Osteoblast (primary cell): ENCODE results near the gene NMRK2. TPM values are rescaled to one million over a fixed set of nuclear protein-coding genes. Genes with fewer than 3 reads are reported as not detected.

Experiments used
- DNase-seq: peaks from one replicate; pipeline ENCODE4 v3.0.0; 2011; ENCODE audit warnings: low spot score, mixed read lengths; ENCODE audit not compliant: insufficient read length; ENCODE audit errors: missing footprints
- H2AFZ ChIP-seq: 2 replicates; pipeline ENCODE4 v1.6.0; 2011; ENCODE audit warnings: mild to moderate bottlenecking, low read length
- H3K27ac ChIP-seq: 2 replicates; pipeline ENCODE4 v1.5.1; 2011; ENCODE audit warnings: mild to moderate bottlenecking, low read depth, low read length, moderate library complexity
- H3K27me3 ChIP-seq: 2 replicates; pipeline ENCODE4 v1.6.0; 2012; ENCODE audit warnings: mild to moderate bottlenecking, control low read depth, inconsistent platforms, low read length, moderate library complexity; ENCODE audit not compliant: insufficient read depth
- H3K36me3 ChIP-seq: 2 replicates; pipeline ENCODE4 v1.5.1; 2011; ENCODE audit warnings: mild to moderate bottlenecking, low read length, control low read depth, moderate library complexity; ENCODE audit not compliant: insufficient read depth
- H3K4me1 ChIP-seq: 2 replicates; pipeline ENCODE4 v1.5.1; 2011; ENCODE audit warnings: mild to moderate bottlenecking, low read length, control low read depth, moderate library complexity; ENCODE audit not compliant: insufficient read depth
- H3K4me2 ChIP-seq: 2 replicates; pipeline ENCODE4 v1.6.0; 2011; ENCODE audit warnings: mild to moderate bottlenecking, low read length; ENCODE audit not compliant: insufficient read depth
- H3K4me3 ChIP-seq: fragments of 200-600 bp; sonication (generic); 3 replicates; pipeline ENCODE4 v1.5.1; 2012; ENCODE audit warnings: mild to moderate bottlenecking, low read length, inconsistent platforms; ENCODE audit not compliant: insufficient read depth
- H3K79me2 ChIP-seq: 2 replicates; pipeline ENCODE4 v1.6.0; 2012; ENCODE audit warnings: mild to moderate bottlenecking, low read length, control low read depth, inconsistent platforms; ENCODE audit not compliant: insufficient read depth
- H3K9me3 ChIP-seq: 2 replicates; pipeline ENCODE4 v1.5.1; 2011; ENCODE audit warnings: low read depth, low read length, control low read depth
- H4K20me1 ChIP-seq: 2 replicates; pipeline ENCODE4 v1.6.0; 2012; ENCODE audit warnings: mild to moderate bottlenecking, low read length, control low read depth; ENCODE audit not compliant: insufficient read depth
- CTCF ChIP-seq: IDR thresholded peaks from 2 replicates; pipeline ENCODE4 v1.5.1; 2011; ENCODE audit warnings: mild to moderate bottlenecking, low read depth, low read length, moderate library complexity; ENCODE audit errors: extremely low read depth
- total RNA-seq: library from RNA; depleted of rRNA; stranded (reverse); fragments of >200 nt; gene quantifications from 2 replicates; pipeline ENCODE4 v1.2.3, GENCODE V29; 2012

Gene NMRK2
- total RNA-seq, 1 donor = not detected

GRCh38 chr19:3902317-3902973 lies 30.4 kb upstream of the NMRK2 start:
- Histone ChIP-seq H3K4me2 (no peak overlapping the region), H3K36me3 (no peaks in the 10 kb centered on the region), H3K27me3 (peaks cover 2% of the 10 kb centered on the region), H3K9me3 (no peaks in the 10 kb centered on the region), H4K20me1 (no peaks in the 10 kb centered on the region), H2AFZ (no peak overlapping the region), H3K4me1 (no peaks in the 10 kb centered on the region), H3K27ac (no peak overlapping the region), H3K4me3 (no peak overlapping the region), H3K79me2 (no peaks in the 10 kb centered on the region)
- no peak for TF ChIP-seq CTCF
- peak; percentile 35 for DNase-seq

- H2AFZ ChIP-seq = no peak overlapping the region
- TF ChIP-seq CTCF = no peak
- H4K20me1 ChIP-seq = no peaks in the 10 kb centered on the region
- H3K4me2 ChIP-seq = no peak overlapping the region
- H3K9me3 ChIP-seq = no peaks in the 10 kb centered on the region
- H3K4me3 ChIP-seq = no peak overlapping the region
- H3K4me1 ChIP-seq = no peaks in the 10 kb centered on the region
- no peaks in the 10 kb centered on the region for H3K79me2 ChIP-seq
- DNase-seq = no peak
- H3K36me3 ChIP-seq = no peaks in the 10 kb centered on the region
- H3K27ac ChIP-seq = no peak overlapping the region
- H3K27me3 ChIP-seq = peaks cover 2% of the 10 kb centered on the region
These were observed 28.6 kb upstream of the NMRK2 start for GRCh38 chr19:3904233-3904632.

GRCh38 chr19:3907626-3908265 lies 25.1 kb upstream of the NMRK2 start:
- H3K36me3 ChIP-seq = no peaks in the 10 kb centered on the region
- H3K27me3 ChIP-seq = no peaks in the 10 kb centered on the region
- H2AFZ ChIP-seq = no peak overlapping the region
- no peak for TF ChIP-seq CTCF
- no peak overlapping the region for H3K4me3 ChIP-seq
- no peak overlapping the region for H3K4me2 ChIP-seq
- DNase-seq = peak; percentile 31
- no peaks in the 10 kb centered on the region for H3K79me2 ChIP-seq
- no peak overlapping the region for H3K27ac ChIP-seq
- H3K4me1 ChIP-seq = no peaks in the 10 kb centered on the region
- no peaks in the 10 kb centered on the region for H4K20me1 ChIP-seq
- peaks cover 2% of the 10 kb centered on the region for H3K9me3 ChIP-seq

- Histone ChIP-seq H3K79me2 (no peaks in the 10 kb centered on the region), H3K27me3 (no peaks in the 10 kb centered on the region), H3K4me1 (no peaks in the 10 kb centered on the region), H3K4me3 (no peak overlapping the region), H3K36me3 (no peaks in the 10 kb centered on the region), H4K20me1 (no peaks in the 10 kb centered on the region), H3K27ac (no peak overlapping the region), H3K4me2 (no peak overlapping the region), H2AFZ (no peak overlapping the region), H3K9me3 (peaks cover 2% of the 10 kb centered on the region)
- peak; percentile 30 for DNase-seq
- TF ChIP-seq CTCF = no peak
These were observed 24.4 kb upstream of the NMRK2 start for GRCh38 chr19:3908266-3909054.
